HG03520 (cell line): ENCODE data around the gene SCG5.

ENCODE experiments used
- ATAC-seq: cut with Tn5 transposase; IDR thresholded peaks from one replicate; pipeline ENCODE4 v1.9.1; 2021; ENCODE audit warnings: mild to moderate bottlenecking, moderate library complexity; ENCODE audit not compliant: unreplicated experiment

Gene SCG5

DNA sequence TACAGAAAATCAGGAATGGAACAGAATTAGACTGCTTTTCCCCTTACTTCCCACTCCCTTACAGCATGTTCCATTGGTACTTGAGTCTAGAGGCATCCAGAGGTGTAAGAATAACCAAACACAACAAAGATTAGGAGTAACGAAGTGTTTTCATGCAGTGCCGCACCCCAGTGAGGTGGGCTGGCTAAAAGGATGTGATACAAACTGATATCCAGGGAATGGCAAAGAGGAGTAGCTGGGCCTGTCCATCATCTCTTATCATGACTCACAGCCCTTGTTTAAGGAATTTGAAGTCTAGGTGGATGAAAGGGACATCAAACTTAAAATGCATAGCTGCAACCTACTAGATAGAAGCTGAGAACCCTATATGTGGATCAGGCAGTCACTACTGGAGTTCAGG, 16.4 kb downstream of the SCG5 start:
- no peak for ATAC-seq

GRCh38 chr15:32659340-32660155, 18.0 kb downstream of the SCG5 start:
- no peak for ATAC-seq

- no peak for ATAC-seq
Measured at GRCh38 chr15:32663671-32664070, 22.2 kb downstream of the SCG5 start.

- ATAC-seq = no peak
Measured at GRCh38 chr15:32664796-32665195, 23.3 kb downstream of the SCG5 start.

GRCh38 chr15:32667321-32667720, 25.8 kb downstream of the SCG5 start:
- ATAC-seq = no peak

DNA sequence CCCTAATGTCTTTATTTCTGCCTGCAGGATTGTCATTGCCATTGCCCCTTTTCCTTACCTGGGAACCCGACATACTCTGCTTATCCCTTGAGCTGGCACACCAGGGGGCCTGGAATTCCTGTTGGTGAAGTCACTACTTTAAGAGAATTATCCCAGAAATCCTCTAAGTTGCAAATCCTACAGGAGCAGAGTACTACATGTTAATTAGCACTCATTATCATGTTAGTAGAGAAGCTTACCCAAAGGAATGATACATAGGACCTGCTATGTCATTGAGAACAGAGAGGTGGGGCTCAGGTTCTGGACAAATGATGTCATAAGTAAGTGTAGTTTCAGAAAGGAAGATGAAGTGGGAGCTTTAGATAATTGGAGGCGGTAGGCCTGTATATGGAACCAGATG, 27.4 kb downstream of the SCG5 start:
- ATAC-seq = no peak

- ATAC-seq = no peak
Measured at GRCh38 chr15:32669896-32670611, 28.5 kb downstream of the SCG5 start.

DNA sequence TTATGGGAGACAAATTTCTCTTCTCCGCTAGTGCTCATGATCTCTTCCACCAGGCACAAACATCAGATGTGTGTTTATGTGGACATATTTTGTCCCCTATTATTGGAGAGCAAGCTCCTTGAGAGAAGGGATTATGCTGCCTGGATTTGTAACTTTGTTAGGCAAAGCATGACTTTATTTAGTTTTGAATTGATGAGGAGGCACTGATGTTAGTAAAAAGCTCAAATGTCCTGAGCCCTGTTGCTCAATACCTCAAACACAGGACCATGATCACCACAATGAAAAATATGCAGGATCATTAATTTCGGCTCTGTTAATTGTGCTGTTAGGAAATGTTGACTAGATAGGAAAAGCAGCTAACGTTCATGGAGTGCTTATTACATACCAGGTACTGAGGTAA, 29.1 kb downstream of the SCG5 start:
- ATAC-seq = no peak

- ATAC-seq = no peak
Measured at GRCh38 chr15:32671339-32672325, 30.1 kb downstream of the SCG5 start.

DNA sequence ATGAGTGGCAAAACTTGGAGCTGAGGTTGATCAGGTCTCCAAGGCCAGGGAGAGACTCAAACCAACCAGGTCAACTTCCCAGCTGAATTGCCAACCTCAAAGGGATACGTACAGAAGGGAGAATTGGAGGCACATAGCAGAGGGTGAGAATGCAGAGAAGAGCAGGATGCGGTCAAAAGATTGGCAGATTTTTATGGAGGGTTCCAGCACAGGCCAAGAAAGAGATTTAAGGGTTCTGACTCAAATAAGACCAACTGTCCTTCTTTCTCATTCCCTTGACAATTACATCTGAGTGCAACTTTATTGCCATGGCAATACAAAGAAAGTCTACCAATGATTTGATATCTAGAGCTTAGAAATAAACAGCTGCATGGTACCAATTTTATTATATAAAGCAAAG, 33.2 kb downstream of the SCG5 start:
- no peak for ATAC-seq

- ATAC-seq = no peak
Measured at GRCh38 chr15:32675466-32675865, 34.0 kb downstream of the SCG5 start.

GRCh38 chr15:32676169-32676568, 34.7 kb downstream of the SCG5 start:
- no peak for ATAC-seq

- no peak for ATAC-seq
Measured at GRCh38 chr15:32677238-32677750, 35.8 kb downstream of the SCG5 start.

DNA sequence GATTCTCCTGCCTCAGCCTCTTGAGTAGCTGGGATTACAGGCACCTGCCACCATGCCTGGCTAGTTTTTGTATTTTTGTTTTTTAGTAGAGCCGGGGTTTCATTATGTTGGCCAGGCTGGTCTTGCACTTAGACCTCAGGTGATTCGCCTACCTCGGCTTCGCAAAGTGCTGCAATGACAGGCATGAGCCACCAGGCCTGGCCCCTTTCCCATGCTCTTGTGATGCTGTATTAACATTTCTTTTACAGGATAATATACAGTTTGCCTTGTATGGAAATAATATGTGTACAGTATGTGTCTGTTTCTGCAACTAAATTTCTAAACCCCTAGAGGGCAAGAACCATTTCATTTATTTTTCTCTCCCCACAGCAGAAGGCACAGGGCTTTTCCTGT, 37.8 kb downstream of the SCG5 start:
- ATAC-seq = no peak

DNA sequence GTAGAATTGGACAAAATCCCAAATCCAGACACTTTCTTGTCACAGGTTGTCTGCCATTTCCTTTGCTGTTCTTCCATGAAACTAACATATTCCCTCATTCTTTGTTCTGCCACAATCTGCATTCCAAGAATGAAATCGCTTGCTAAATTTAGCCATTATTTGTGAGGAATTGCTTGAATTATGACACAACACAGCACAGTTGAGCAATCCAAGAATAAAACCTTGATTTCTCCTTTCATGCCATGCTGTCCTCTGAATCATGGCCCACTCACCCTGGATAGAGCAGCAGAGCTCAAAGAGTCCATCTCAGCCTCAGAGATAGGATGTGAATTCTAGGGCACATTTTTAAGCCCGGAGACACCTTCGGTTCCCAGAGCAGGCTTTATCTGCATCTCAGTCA, 41.1 kb downstream of the SCG5 start:
- no peak for ATAC-seq

- ATAC-seq = no peak
Measured at GRCh38 chr15:32682977-32683630, 41.6 kb downstream of the SCG5 start.

DNA sequence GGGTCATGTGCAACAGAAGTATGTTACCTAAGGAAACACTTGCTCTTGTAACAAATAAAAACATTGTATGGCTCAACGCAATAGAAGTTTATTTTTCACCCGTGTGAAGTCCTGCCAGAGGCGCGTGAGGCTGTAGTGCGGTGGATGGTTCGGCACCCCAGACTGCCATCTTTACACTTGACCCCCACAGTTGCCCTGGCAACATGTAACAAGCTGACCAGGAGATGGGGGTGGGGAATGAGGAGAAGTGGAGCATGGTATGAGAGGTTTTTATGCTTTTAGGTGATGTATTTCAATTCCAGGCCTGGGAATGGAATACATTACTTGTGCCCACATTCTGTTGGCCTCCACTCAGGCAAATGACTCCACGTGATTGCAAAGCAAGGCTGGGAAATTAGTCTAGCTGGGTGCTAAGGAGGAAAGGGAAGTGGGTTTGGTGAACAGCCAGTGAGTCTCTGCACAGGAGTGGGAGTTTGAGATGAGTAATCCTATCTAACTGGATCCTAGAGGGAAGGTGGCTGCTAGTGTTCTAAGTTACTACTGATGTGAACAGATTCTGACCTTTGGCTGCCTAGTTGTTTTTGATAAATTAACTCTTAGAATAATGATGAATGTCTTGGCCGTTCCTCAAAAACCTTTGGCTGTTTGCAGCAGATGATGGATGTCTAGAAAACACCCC, 42.5 kb downstream of the SCG5 start:
- no peak for ATAC-seq

DNA sequence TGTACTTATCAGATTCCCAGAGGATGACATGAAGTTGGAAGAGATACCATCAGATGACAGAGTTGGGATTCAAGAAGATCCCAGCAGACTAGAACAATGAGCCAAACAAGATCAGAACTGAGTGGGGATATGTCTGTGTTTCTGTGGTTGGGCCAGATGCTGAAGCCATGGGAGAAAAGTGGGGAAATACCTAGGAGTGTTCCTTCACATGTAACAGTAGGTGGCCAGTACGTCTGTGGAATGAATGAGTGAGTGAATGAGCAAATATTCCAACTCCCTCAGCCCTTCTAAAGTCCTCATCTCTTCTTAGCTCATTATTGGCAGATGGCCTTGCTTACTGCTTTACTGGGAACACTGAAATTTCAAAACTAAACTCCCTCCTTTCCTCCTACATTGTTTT, 44.1 kb downstream of the SCG5 start:
- no peak for ATAC-seq

DNA sequence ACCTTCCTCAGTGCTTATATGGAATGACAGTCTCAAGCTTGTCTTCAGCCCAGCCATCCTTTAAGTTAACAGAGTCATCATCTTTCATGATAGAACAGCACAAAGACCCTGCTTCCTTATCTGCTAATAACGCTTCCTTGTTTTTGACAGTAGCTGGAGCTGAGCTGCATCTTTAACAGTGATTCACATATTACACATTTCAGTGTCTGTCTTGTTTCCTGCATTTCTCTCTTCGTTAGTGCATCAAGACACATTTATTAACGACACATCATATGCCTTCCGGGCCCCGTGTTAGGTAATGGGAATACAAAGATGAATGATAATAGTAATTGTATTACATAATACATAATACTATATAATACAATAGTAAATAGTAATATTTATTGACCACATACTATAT, 46.0 kb downstream of the SCG5 start:
- no peak for ATAC-seq

DNA sequence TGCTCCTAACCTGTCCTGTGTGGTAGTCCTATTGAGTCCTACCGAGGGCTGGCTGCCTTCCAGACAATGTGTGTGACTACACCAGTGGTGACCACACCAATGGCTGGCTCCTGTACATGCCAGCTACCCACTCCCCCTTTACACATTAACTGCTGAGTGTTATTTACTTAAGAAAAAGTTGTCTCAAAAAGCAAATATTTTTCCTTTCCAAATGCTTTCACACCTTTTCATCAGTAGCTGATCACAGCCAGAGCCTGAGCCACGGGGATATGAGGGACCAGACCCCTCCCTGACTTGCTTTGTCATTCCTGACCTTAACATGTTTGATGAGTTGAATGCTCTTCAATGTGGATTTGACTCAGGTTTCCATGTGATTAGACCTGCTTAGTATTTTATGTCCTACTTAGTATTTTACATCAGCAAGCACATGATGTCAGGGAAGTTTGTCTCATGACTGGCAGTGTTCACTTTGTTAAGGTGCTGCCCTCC, 46.7 kb downstream of the SCG5 start:
- no peak for ATAC-seq
